Activated CD4-positive, alpha-beta memory T cell treated with anti-CD3 and anti-CD28 coated beads for 36 hours (primary cell): ENCODE measurements around the gene JMJD8. TPM values are rescaled to one million over a fixed set of nuclear protein-coding genes. Genes with fewer than 3 reads are reported as not detected.

ENCODE experiments used
- CTCF ChIA-PET: fragments of 350-600 bp; sonication (Branson Sonifier 250); formaldehyde crosslinking; loops from one replicate; lab custom pipeline; 2021; ENCODE audit warnings: antibody characterized with exemption, inconsistent platforms; lab: Charles Lee
- POLR2A ChIA-PET: fragments of 350-600 bp; sonication (Branson Sonifier 250); formaldehyde crosslinking; loops from one replicate; lab custom pipeline; 2021; ENCODE audit warnings: antibody characterized with exemption; lab: Charles Lee
- DNase-seq: peaks from one replicate; pipeline ENCODE4 v3.0.0-alpha.2; 2020
- H3K27ac Mint-ChIP-seq: one replicate; pipeline ENCODE4 v1.8.0; 2021; ENCODE audit warnings: mixed read lengths
- H3K27me3 Mint-ChIP-seq: one replicate; pipeline ENCODE4 v1.8.0; 2021; ENCODE audit warnings: mixed read lengths
- H3K36me3 Mint-ChIP-seq: one replicate; pipeline ENCODE4 v1.8.0; 2021; ENCODE audit warnings: mixed read lengths
- H3K4me1 Mint-ChIP-seq: one replicate; pipeline ENCODE4 v1.8.0; 2021; ENCODE audit warnings: low read depth, mixed read lengths
- H3K4me3 Mint-ChIP-seq: one replicate; pipeline ENCODE4 v1.8.0; 2021; ENCODE audit warnings: mild to moderate bottlenecking, mixed read lengths
- H3K9me3 Mint-ChIP-seq: one replicate; pipeline ENCODE4 v1.8.0; 2021; ENCODE audit warnings: mixed read lengths
- intact Hi-C: fragments of 100-400 bp; cut with micrococcal nuclease; formaldehyde crosslinking; loops from one replicate; pipeline ENCODE4 v1.15.1; 2023
- total RNA-seq, 2 experiments: library from RNA; stranded (reverse); gene quantifications; one replicate each; pipeline ENCODE4 v1.2.3, GENCODE V29; 2021

The JMJD8 gene
- total RNA-seq, 2 experiments from 2014 or later = 29.8 to 30.3 TPM

DNA sequence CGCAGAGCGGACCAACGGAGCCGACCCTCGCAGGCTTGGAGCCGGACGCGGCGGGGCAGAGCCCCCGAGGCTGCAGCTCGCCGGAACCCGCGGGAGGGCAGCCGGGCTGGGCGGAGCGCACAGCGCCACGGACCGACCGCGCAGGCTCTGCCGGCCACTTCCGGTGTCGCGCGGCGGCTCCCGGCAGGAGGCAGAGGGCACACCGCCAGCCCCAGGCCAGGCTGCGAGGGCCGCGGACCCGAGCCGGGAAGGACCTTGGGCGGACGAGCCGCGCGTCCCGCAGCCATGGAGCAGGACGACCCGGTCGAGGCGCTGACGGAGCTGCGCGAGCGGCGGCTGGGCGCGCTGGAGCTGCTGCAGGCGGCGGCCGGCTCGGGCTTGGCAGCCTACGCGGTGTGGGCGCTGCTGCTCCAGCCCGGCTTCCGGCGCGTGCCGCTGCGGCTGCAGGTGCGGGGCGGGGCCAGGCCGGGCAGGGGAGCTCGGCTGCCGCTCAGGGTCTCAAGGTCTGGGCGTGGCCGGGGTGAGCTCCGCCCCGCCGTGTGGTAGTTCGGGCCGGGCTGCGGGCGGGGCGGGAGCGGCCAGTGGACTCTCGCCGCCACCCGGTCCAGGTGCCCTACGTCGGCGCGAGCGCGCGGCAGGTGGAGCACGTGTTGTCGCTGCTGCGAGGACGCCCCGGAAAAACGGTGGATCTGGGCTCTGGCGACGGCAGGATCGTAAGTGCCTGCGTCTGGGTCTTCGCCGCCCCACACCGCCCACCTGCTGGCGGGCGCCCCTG, 37.0 kb upstream of the JMJD8 start, which contains the start of gene ANTKMT:
TSS of gene ANTKMT (plus strand) at position 157 of the 775 bp plus-strand sequence. CDS start at position 286, 129 bp downstream.
- peaks cover 17% of the 10 kb centered on the region for H3K4me1 Mint-ChIP-seq
- no peaks in the 10 kb centered on the region for H3K36me3 Mint-ChIP-seq
- ChIA-PET POLR2A (interaction anchor here (0.8 to 2.6 kb wide), 7 partner anchors 9 to 67 kb away, joined by 3 to 14 read pairs (median 3); partner anchors contain the start of genes CHTF18, CIAO3 and RPUSD1), CTCF (interaction anchor here (0.6 to 3.0 kb wide), 10 partner anchors 9 to 985 kb away, joined by 3 to 33 read pairs (median 12); partner anchors contain the start of genes CHTF18, CIAO3, MAPK8IP3 and RHOT2)
- peak within 1 kb of the TSS; percentile 55 for H3K27ac Mint-ChIP-seq
- intact Hi-C loops = loop anchor here (2.0 kb wide), 1 partner anchor 16 kb away; no protein-coding TSS in a partner anchor
- peak; percentile 84 for DNase-seq
- peak within 1 kb of the TSS; percentile 72 for H3K4me3 Mint-ChIP-seq
- H3K27me3 Mint-ChIP-seq = peaks cover 4% of the 10 kb centered on the region
- H3K9me3 Mint-ChIP-seq = no peaks in the 10 kb centered on the region

DNA sequence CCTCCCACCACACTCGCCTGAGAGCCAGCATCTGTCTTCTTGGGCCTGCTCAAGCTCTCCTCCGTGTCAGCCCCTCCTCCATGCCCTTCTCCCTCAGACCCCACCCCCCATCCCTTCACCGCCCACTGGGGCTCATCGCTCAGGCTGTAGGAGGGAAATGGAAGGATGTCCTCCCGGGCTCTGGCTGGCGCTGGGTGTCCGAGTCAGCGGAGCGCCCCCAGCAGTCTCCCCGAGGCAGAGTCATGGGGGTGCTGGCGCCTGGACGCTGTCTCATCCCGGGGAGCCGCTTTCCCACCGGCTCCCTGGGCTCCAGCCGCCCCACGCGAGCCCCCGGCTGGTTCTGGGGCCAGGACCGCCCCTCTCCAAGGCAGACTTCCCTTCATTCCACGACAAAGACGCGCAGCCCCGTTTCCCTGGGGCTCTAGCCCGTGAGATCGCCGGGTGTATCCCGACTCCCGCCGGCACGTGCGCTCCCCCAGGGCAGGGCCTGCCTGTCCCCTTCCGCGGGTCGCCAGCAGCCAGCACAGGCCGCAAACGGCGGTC, 36.4 kb upstream of the JMJD8 start:
- Mint-ChIP-seq H3K4me3 (peak overlapping the region; percentile 72), H3K27ac (peak overlapping the region; percentile 55), H3K27me3 (peaks cover 5% of the 10 kb centered on the region), H3K36me3 (no peaks in the 10 kb centered on the region), H3K9me3 (no peaks in the 10 kb centered on the region), H3K4me1 (peaks cover 18% of the 10 kb centered on the region)
- DNase-seq = peak; percentile 76
- ChIA-PET POLR2A (interaction anchor here (0.8 to 2.6 kb wide), 7 partner anchors 15 to 68 kb away, joined by 3 to 14 read pairs (median 4); partner anchors contain the start of genes CHTF18, CIAO3 and RPUSD1), CTCF (interaction anchor here (0.8 to 3.0 kb wide), 9 partner anchors 8 to 67 kb away, joined by 3 to 33 read pairs (median 15); partner anchors contain the start of genes CHTF18, CIAO3, RHOT2 and RPUSD1)
- intact Hi-C loops = loop anchor here (2.0 kb wide), 1 partner anchor 16 kb away; no protein-coding TSS in a partner anchor

DNA sequence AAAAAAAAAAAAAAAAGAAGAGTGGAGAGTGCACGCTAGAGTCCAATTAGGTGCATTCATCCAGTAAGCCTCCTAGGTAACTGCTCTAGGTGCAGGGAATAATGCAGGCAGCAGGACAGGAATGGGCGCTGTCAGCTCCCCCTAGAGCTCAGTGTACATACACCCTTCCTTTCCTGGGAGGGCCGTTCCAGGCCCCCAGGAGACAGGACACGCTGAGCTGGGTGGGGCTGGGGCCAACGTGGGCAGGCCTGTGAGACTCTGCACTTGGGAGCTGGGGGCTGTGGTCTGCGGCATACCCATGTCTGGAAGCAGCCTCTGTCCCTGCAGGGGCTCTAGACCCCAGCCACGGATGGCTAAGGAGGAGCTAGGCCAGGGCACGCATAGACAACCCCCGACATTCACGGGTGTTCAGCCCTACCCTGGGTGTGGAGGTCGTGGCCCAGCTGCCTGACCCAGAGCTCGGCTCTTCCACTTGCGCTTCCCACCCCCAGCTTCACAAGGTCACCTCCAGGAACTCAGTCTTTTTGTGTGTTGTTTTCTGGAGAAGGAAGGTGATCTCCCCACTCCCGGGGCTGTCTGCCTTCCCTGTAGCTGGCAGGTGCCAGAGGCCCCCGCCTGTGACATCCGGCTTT, 35.8 kb upstream of the JMJD8 start:
- peak overlapping the region; percentile 55 for H3K27ac Mint-ChIP-seq

DNA sequence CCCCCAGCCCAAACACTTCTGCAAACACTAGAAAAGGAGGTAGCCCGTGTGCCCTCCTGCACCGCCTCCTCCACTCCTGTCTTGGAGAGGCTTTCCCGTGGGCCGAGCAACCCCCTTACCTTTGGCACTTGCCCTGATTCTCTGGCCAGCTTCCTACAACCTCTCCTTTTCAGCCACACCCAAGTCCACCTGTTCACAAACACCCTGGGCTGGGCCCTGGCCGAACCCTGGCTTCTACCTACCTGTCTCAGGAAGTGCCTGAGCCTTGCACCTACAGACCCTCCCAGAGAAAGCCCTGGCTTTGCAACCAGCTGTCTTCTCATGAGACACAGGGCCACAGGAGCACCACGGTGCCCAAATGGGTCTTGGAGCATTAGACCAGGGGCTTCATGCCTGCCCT, 34.8 kb upstream of the JMJD8 start:
- CTCF ChIA-PET = interaction anchor here (1.2 to 2.9 kb wide), 4 partner anchors 11 to 66 kb away, joined by 4 to 33 read pairs (median 6); partner anchors contain the start of gene RHOT2
- Mint-ChIP-seq H3K4me1 (peaks cover 18% of the 10 kb centered on the region), H3K27me3 (peaks cover 5% of the 10 kb centered on the region), H3K4me3 (peak overlapping the region; percentile 39), H3K27ac (peak overlapping the region; percentile 65), H3K9me3 (no peaks in the 10 kb centered on the region), H3K36me3 (no peaks in the 10 kb centered on the region)
- POLR2A ChIA-PET = no interaction called here
- DNase-seq = no peak
- intact Hi-C loops = no loop called here

More for the DNA sequence above, 35.8 kb upstream of the JMJD8 start:
- intact Hi-C loops = loop anchor here (2.0 kb wide), 1 partner anchor 17 kb away; no protein-coding TSS in a partner anchor
- CTCF ChIA-PET = interaction anchor here (0.6 to 3.0 kb wide), 11 partner anchors 8 to 68 kb away, joined by 3 to 33 read pairs (median 8); partner anchors contain the start of genes CHTF18, CIAO3, RHOT2 and RPUSD1
- Mint-ChIP-seq H3K4me1 (peaks cover 18% of the 10 kb centered on the region), H3K4me3 (peak overlapping the region; percentile 72), H3K9me3 (no peaks in the 10 kb centered on the region), H3K27me3 (peaks cover 5% of the 10 kb centered on the region), H3K36me3 (no peaks in the 10 kb centered on the region)
- no peak for DNase-seq
- POLR2A ChIA-PET = interaction anchor here (1.0 to 2.6 kb wide), 4 partner anchors 16 to 68 kb away, joined by 3 to 14 read pairs (median 6); partner anchors contain the start of genes CHTF18, CIAO3 and RPUSD1

DNA sequence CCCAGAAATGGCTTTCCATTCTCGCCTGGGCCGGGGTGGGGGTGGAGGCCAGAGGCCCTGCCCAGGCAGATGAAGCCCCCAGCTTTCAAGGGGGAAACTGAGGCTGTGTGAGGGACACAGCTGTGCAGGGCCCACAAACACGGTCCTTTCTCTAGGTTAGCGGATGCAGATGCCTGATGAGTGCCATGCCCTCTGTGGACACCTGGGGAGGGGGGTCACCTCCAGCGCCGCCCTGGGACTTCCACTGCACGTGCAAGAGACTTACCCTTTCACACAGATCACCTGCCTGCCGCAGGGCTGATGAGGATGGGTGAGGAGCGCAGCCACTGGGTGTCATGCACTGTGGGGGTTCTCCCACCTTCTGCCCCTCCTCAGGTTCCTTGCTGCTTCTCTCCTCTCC, 34.3 kb upstream of the JMJD8 start:
- H3K4me3 Mint-ChIP-seq = no peak overlapping the region
- peaks cover 18% of the 10 kb centered on the region for H3K4me1 Mint-ChIP-seq
- H3K9me3 Mint-ChIP-seq = no peaks in the 10 kb centered on the region
- ChIA-PET CTCF (interaction anchor here (1.2 kb wide), 1 partner anchor 11 kb away, joined by 4 read pairs; no protein-coding TSS in a partner anchor), POLR2A (no interaction called here)
- H3K27ac Mint-ChIP-seq = no peak overlapping the region
- DNase-seq = no peak
- peaks cover 5% of the 10 kb centered on the region for H3K27me3 Mint-ChIP-seq
- H3K36me3 Mint-ChIP-seq = no peaks in the 10 kb centered on the region
- intact Hi-C loops = no loop called here

DNA sequence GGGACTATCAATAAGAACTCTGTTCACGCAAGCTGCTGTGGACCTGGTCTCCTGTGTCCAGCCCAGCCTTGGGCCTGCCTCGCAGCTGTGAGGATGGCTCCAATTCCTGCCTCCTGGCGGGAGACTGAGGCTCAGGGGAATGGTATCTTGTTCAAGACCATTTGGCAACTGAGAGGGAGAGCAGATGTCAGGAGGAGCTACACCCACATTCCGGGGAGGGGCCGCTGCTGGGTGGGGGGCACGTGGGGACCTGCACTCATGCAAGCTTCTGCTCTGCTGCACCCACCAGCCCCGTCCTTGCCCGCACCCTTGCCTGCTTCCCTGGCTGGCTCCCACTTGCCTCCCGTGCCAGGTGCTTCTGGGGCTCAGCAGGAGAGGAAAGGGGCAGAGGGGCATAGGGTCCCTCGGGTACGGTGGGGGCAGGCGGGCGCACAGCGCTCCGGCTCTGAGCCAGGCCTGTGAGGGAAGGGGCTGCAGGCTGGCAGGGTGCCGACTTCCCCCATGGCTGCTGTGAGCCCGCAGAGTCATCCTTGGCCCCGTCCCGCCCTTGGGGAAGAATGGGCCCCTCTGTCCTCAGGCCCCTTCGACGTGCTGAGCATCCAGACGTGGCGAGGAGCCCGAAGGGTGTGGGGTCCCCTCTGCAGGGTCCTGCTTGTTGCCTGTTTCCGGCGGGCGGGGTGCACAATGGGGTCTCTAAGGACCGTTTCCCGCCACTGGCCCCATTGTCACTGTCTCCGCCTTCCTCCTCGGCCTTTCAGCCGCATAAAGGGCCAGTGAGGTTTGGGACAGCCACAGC, 33.5 kb upstream of the JMJD8 start:
- H3K4me1 Mint-ChIP-seq = peaks cover 19% of the 10 kb centered on the region
- H3K27me3 Mint-ChIP-seq = peaks cover 7% of the 10 kb centered on the region
- no peaks in the 10 kb centered on the region for H3K9me3 Mint-ChIP-seq
- H3K36me3 Mint-ChIP-seq = no peaks in the 10 kb centered on the region
- POLR2A ChIA-PET = no interaction called here
- no peak for DNase-seq
- H3K4me3 Mint-ChIP-seq = no peak overlapping the region
- H3K27ac Mint-ChIP-seq = no peak overlapping the region
- CTCF ChIA-PET = interaction anchor here (0.6 kb wide), 1 partner anchor 18 kb away, joined by 4 read pairs; no protein-coding TSS in a partner anchor
- intact Hi-C loops = no loop called here

DNA sequence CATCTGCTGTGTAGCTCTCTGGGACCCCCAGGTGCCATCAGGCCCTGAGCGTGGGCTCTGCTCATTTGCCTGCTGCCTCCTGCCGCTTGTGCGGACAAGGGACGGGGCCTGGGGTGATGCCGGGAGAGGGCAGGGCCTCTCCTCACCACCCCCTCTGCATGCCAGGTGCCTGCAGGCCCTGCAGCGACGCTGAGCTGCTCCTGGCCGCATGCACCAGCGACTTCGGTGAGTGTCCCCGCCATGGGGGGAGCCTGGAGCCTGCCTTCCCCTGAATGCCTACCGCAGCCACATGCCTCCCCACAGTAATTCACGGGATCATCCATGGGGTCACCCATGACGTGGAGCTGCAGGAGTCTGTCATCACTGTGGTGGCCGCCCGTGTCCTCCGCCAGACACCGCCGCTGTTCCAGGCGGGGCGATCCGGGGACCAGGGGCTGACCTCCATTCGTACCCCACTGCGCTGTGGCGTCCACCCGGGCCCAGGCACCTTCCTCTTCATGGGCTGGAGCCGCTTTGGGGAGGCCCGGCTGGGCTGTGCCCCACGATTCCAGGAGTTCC, 32.7 kb upstream of the JMJD8 start:
- H3K27ac Mint-ChIP-seq = no peak overlapping the region

DNA sequence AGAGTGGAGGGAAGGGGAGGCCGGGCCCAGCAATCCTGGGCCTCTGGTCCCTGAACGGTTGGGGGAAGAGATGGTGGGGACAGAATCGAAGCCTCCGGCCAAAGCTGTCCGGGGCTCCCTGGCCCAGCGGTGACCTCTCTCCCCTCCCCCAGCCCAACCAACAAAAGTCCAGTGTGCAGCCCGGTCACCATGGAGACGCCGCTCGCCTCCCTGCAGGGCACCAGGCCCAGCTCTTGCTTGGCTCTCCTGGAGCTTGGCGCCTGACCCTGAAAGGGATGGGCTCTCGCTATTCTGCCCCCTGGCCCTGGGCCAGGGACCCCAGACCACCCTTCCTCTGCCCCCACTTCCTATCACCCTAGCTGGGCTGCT, 32.0 kb upstream of the JMJD8 start:
- Mint-ChIP-seq H3K9me3 (no peaks in the 10 kb centered on the region), H3K27ac (no peak overlapping the region), H3K4me1 (peaks cover 19% of the 10 kb centered on the region), H3K27me3 (peaks cover 9% of the 10 kb centered on the region), H3K4me3 (peak overlapping the region; percentile 37), H3K36me3 (no peaks in the 10 kb centered on the region)
- ChIA-PET CTCF (interaction anchor here (0.8 to 5.2 kb wide), 9 partner anchors 9 to 70 kb away, joined by 3 to 120 read pairs (median 9); partner anchors contain the start of genes CHTF18, CIAO3, HAGHL and RPUSD1), POLR2A (interaction anchor here (1.2 to 1.5 kb wide), 4 partner anchors 10 to 21 kb away, joined by 3 to 9 read pairs (median 6); partner anchors contain the start of genes CCDC78 and HAGHL)
- no peak for DNase-seq
- intact Hi-C loops = loop anchor here (1.0 kb wide), 1 partner anchor 24 kb away; the partner anchor contains the start of gene CIAO3

More for the DNA sequence above, 32.7 kb upstream of the JMJD8 start:
- no peaks in the 10 kb centered on the region for H3K36me3 Mint-ChIP-seq
- no peaks in the 10 kb centered on the region for H3K9me3 Mint-ChIP-seq
- CTCF ChIA-PET = interaction anchor here (0.9 to 5.2 kb wide), 6 partner anchors 11 to 70 kb away, joined by 3 to 120 read pairs (median 6); partner anchors contain the start of genes CHTF18, CIAO3, HAGHL and RPUSD1
- intact Hi-C loops = loop anchor here (1.0 kb wide), 1 partner anchor 23 kb away; the partner anchor contains the start of gene CIAO3
- H3K4me1 Mint-ChIP-seq = peaks cover 19% of the 10 kb centered on the region
- POLR2A ChIA-PET = interaction anchor here (1.4 to 1.5 kb wide), 2 partner anchors 9 to 13 kb away, joined by 3 to 9 read pairs; partner anchors contain the start of genes CCDC78 and HAGHL
- peaks cover 7% of the 10 kb centered on the region for H3K27me3 Mint-ChIP-seq
- no peak for DNase-seq
- H3K4me3 Mint-ChIP-seq = peak overlapping the region; percentile 37

DNA sequence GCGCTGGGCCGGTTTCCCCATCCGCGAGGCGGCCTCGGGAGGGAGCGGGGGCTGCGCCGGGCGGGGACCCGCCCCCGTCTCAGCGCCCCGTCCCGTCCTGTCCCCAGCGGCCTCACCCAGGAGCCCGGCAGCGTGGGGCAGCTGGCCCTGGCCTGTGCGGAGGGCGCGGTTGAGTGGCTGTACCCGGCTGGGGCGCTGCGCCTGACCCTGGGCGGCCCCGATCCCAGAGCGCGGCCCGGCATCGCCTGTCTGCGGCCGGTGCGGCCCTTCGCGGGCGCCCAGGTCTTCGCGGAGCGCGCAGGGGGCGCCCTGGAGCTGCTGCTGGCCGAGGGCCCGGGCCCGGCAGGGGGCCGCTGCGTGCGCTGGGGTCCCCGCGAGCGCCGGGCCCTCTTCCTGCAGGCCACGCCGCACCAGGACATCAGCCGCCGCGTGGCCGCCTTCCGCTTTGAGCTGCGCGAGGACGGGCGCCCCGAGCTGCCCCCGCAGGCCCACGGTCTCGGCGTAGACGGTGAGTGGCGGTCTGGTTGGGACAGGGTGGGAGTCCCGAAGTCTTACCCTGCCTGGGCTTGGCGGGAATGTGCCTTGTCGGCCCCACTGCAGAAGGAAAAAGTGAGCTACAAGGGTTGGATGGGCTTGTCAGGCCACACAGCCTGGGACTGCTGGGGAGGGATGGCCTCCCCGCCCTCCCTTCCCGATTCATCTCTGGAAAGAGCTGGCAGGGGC, 31.5 kb upstream of the JMJD8 start:
- DNase-seq = no peak
- Mint-ChIP-seq H3K27ac (no peak overlapping the region), H3K27me3 (peaks cover 10% of the 10 kb centered on the region), H3K36me3 (no peaks in the 10 kb centered on the region), H3K4me1 (peaks cover 19% of the 10 kb centered on the region), H3K4me3 (peak overlapping the region; percentile 57), H3K9me3 (no peaks in the 10 kb centered on the region)
- intact Hi-C loops = loop anchor here (1.0 kb wide), 1 partner anchor 25 kb away; the partner anchor contains the start of gene CIAO3
- ChIA-PET POLR2A (interaction anchor here (0.6 to 1.5 kb wide), 5 partner anchors 11 to 41 kb away, joined by 3 to 9 read pairs (median 6); partner anchors contain the start of genes CCDC78 and HAGHL), CTCF (interaction anchor here (0.8 to 5.2 kb wide), 10 partner anchors 9 to 71 kb away, joined by 3 to 120 read pairs (median 6); partner anchors contain the start of genes CHTF18, CIAO3, HAGHL and RPUSD1)
